ENCODE results near the gene ALMS1. TPM values are rescaled to one million over a fixed set of nuclear protein-coding genes. Genes with fewer than 3 reads are reported as not detected.

Gene ALMS1
- total RNA-seq, 3 donors from 2014 or later (not counting 1 experiment from before 2014, with no cell fraction given) = 22.9 to 33.8 (median 26.9) TPM

DNA sequence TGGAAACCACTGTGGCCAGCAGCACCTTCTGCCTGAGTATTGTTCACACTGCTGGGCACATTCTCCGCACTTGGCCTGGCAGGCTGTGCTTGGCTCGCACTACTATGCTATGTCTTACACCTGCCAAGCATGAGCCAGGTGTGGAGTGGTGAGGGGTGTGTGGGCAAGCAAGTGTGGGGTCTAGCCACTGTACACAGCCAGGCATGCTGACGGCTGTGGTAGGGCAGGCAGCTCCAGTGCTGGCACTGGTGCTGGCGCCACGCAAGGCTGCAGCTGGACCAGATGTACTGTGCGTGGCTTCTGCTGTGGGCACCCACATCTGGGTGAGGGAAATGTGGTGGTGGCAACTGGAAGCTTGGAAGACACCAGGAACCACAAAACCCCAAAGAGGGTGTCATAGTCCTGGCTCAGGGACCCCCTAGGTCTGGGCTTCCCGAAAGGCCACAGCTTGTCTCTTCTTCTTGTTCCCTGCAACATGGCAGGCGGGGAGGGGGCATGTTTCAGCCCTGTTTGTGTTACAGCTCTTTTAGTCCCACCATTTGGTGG lies 101.5 kb downstream of the ALMS1 start:
- Histone ChIP-seq H3K27ac (ENCODE audit: low read length) (no peak overlapping the region), H3K4me3 (ENCODE audit: low read length) (no peak overlapping the region), H3K9me3 (ENCODE audit: control insufficient read depth, insufficient read depth, low read length) (no peaks in the 10 kb centered on the region), H3K36me3 (ENCODE audit: control insufficient read depth, insufficient read depth, low read length) (peaks cover 8% of the 10 kb centered on the region), H3K4me1 (ENCODE audit: control insufficient read depth, insufficient read depth, low read length) (peaks cover 4% of the 10 kb centered on the region), H3K27me3 (ENCODE audit: control insufficient read depth, insufficient read depth, low read length) (no peaks in the 10 kb centered on the region)
- no peak for DNase-seq
- Mint-ChIP-seq H3K36me3 (peaks cover 25% of the 10 kb centered on the region), H3K27ac (no peak overlapping the region), H3K4me1 (peaks cover 13 to 22% of the 10 kb centered on the region in 2 donors), H3K27me3 (ENCODE audit: low read depth in 2 of 2) (no peaks in the 10 kb centered on the region), H3K9me3 (peaks cover 2 to 3% of the 10 kb centered on the region in 2 donors), H3K4me3 (no peak overlapping the region)
- WGBS (ENCODE audit: insufficient coverage) = 98% methylated on average over 8 of the region's 8 CpGs
- intact Hi-C loops (cut with micrococcal nuclease) = no loop called here
- ATAC-seq = no peak
- TF ChIP-seq, protein P1, sequence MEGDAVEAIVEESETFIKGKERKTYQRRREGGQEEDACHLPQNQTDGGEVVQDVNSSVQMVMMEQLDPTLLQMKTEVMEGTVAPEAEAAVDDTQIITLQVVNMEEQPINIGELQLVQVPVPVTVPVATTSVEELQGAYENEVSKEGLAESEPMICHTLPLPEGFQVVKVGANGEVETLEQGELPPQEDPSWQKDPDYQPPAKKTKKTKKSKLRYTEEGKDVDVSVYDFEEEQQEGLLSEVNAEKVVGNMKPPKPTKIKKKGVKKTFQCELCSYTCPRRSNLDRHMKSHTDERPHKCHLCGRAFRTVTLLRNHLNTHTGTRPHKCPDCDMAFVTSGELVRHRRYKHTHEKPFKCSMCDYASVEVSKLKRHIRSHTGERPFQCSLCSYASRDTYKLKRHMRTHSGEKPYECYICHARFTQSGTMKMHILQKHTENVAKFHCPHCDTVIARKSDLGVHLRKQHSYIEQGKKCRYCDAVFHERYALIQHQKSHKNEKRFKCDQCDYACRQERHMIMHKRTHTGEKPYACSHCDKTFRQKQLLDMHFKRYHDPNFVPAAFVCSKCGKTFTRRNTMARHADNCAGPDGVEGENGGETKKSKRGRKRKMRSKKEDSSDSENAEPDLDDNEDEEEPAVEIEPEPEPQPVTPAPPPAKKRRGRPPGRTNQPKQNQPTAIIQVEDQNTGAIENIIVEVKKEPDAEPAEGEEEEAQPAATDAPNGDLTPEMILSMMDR (IDR thresholded peaks at IDR 0.05) = no peak

DNA sequence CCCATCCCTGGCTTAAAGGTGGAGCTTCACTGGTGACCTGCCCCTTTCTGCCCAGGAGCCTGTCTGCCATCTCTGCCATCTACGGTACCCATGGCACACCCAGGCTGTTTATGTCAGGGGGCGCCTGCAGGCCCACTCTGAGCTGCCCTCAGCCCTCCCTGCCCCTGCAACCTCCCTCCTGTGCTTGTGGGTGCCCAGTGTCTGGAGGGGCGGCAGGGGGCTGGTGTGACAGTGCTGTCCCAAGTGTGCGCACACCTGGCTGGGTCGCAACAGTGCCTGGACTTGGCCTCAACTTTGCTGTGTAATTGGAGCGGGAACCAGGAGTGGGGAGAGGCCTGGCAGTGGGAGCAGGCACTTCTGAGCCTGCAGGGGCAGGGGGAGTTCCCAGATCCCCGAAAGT lies 102.4 kb downstream of the ALMS1 start:
- no peak overlapping the region for H3K4me3 ChIP-seq (ENCODE audit: low read length)
- 99% methylated on average over 7 of the region's 7 CpGs for WGBS (ENCODE audit: insufficient coverage)
- ATAC-seq (no peak), DNase-seq (no peak)
- Mint-ChIP-seq H3K36me3 (peaks cover 25% of the 10 kb centered on the region), H3K4me1 (peaks cover 13 to 22% of the 10 kb centered on the region in 2 donors), H3K4me3 (no peak overlapping the region), H3K9me3 (peaks cover 2 to 3% of the 10 kb centered on the region in 2 donors), H3K27ac (no peak overlapping the region), H3K27me3 (ENCODE audit: low read depth in 2 of 2) (no peaks in the 10 kb centered on the region)
- no peaks in the 10 kb centered on the region for H3K9me3 ChIP-seq (ENCODE audit: control insufficient read depth, insufficient read depth, low read length)
- no peaks in the 10 kb centered on the region for H3K27me3 ChIP-seq (ENCODE audit: control insufficient read depth, insufficient read depth, low read length)
- H3K27ac ChIP-seq (ENCODE audit: low read length) = no peak overlapping the region
- peaks cover 4% of the 10 kb centered on the region for H3K4me1 ChIP-seq (ENCODE audit: control insufficient read depth, insufficient read depth, low read length)
- TF ChIP-seq, protein P1 (IDR thresholded peaks at IDR 0.05) = no peak
- intact Hi-C loops (cut with micrococcal nuclease) = no loop called here
- peaks cover 8% of the 10 kb centered on the region for H3K36me3 ChIP-seq (ENCODE audit: control insufficient read depth, insufficient read depth, low read length)

DNA sequence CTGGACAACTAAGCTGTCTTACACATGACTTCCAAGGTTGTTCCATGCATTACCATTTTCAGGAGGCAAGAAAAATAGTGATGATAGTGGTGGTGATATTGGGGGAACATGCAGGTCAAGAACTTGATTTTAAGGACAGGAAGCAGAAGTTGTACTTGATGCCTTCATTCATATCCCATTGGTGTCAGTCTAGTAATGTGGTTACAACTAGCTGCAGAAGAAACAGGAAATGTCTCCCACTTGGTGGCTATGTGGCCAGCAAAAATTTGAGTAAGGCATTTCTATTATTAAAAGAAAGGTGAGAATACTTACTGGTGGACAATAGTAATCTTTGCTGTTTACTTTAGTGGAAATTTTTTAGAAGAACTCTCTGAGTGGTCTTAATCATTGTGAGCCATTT lies 103.4 kb downstream of the ALMS1 start:
- no peaks in the 10 kb centered on the region for H3K9me3 ChIP-seq (ENCODE audit: control insufficient read depth, insufficient read depth, low read length)
- TF ChIP-seq, protein P1 (IDR thresholded peaks at IDR 0.05) = no peak
- H3K36me3 Mint-ChIP-seq = peaks cover 25% of the 10 kb centered on the region
- ATAC-seq = no peak
- no peak overlapping the region for H3K4me3 Mint-ChIP-seq
- H3K4me3 ChIP-seq (ENCODE audit: low read length) = no peak overlapping the region
- peaks cover 2 to 3% of the 10 kb centered on the region in 2 donors for H3K9me3 Mint-ChIP-seq
- peaks cover 13 to 22% of the 10 kb centered on the region in 2 donors for H3K4me1 Mint-ChIP-seq
- peak overlapping the region in 1 of 2 donors; percentile 52 for H3K27ac Mint-ChIP-seq
- peaks cover 4% of the 10 kb centered on the region for H3K4me1 ChIP-seq (ENCODE audit: control insufficient read depth, insufficient read depth, low read length)
- peaks cover 8% of the 10 kb centered on the region for H3K36me3 ChIP-seq (ENCODE audit: control insufficient read depth, insufficient read depth, low read length)
- DNase-seq = no peak
- H3K27me3 Mint-ChIP-seq (ENCODE audit: low read depth in 2 of 2) = no peaks in the 10 kb centered on the region
- intact Hi-C loops (cut with micrococcal nuclease) = no loop called here
- no peak overlapping the region for H3K27ac ChIP-seq (ENCODE audit: low read length)
- no peaks in the 10 kb centered on the region for H3K27me3 ChIP-seq (ENCODE audit: control insufficient read depth, insufficient read depth, low read length)

DNA sequence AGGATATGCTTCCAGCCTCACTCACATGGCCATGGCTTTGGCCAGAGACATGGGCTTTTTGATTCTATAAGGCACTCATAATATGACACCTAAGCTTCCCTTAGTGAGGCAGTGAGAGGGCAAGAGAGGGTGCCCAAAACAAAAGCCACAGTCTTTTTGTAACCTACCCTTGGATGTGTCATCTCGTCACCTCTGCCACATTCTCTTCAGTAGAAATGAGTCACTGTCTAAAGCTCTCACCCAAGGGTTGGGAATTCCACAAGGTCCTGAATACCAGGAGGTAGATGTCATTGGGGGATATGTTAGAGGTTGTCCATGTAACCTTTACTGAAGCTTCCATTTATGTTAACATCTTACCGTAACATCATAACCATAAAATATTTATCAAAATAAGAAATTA lies 108.4 kb downstream of the ALMS1 start:
- intact Hi-C loops (cut with micrococcal nuclease) = no loop called here
- Mint-ChIP-seq H3K9me3 (no peaks in the 10 kb centered on the region), H3K36me3 (peaks cover 25% of the 10 kb centered on the region), H3K27me3 (ENCODE audit: low read depth in 2 of 2) (no peaks in the 10 kb centered on the region), H3K27ac (no peak overlapping the region), H3K4me3 (no peak overlapping the region), H3K4me1 (peaks cover 6 to 7% of the 10 kb centered on the region in 2 donors)
- Histone ChIP-seq H3K9me3 (ENCODE audit: control insufficient read depth, insufficient read depth, low read length) (no peaks in the 10 kb centered on the region), H3K27me3 (ENCODE audit: control insufficient read depth, insufficient read depth, low read length) (no peaks in the 10 kb centered on the region), H3K4me1 (ENCODE audit: control insufficient read depth, insufficient read depth, low read length) (no peaks in the 10 kb centered on the region), H3K36me3 (ENCODE audit: control insufficient read depth, insufficient read depth, low read length) (peaks cover 8% of the 10 kb centered on the region), H3K4me3 (ENCODE audit: low read length) (no peak overlapping the region), H3K27ac (ENCODE audit: low read length) (no peak overlapping the region)
- TF ChIP-seq, protein P1 (IDR thresholded peaks at IDR 0.05) = no peak
- ATAC-seq (no peak), DNase-seq (no peak)
- 86% methylated on average over 1 of the region's 2 CpGs for WGBS (ENCODE audit: insufficient coverage)
